GM18507 (cell line): ENCODE data around the gene SLC4A7.

ENCODE experiments used
- DNase-seq: peaks from one replicate; pipeline ENCODE4 v3.0.0; 2011; ENCODE audit warnings: low read depth; ENCODE audit not compliant: insufficient read length; ENCODE audit errors: extremely low spot score
- FAIRE-seq: peaks from 2 replicates; lab custom pipeline; 2011; peaks lifted over from hg19 to GRCh38; lab: Jason Lieb, UNC

SLC4A7 gene

GRCh38 chr3:27494784-27495183 lies 10.6 kb upstream of the SLC4A7 start:
- no peak for DNase-seq
- FAIRE-seq = no peak

GRCh38 chr3:27488821-27489220 lies 4.6 kb upstream of the SLC4A7 start:
- DNase-seq (no peak), FAIRE-seq (no peak)

GRCh38 chr3:27487383-27487782 lies 3.2 kb upstream of the SLC4A7 start:
- DNase-seq (no peak), FAIRE-seq (no peak)

GRCh38 chr3:27486336-27486735 lies 2.2 kb upstream of the SLC4A7 start:
- no peak for FAIRE-seq

GRCh38 chr3:27485866-27486265 lies 1.7 kb upstream of the SLC4A7 start:
- no peak for DNase-seq
- no peak for FAIRE-seq

More at GRCh38 chr3:27486336-27486735, 2.2 kb upstream of the SLC4A7 start:
- DNase-seq = no peak

GRCh38 chr3:27483117-27484014 lies 818 bp downstream of the SLC4A7 start:
- peak; percentile 82 for FAIRE-seq
- no peak for DNase-seq

GRCh38 chr3:27479806-27480543 lies 4.2 kb downstream of the SLC4A7 start:
- DNase-seq = no peak
- FAIRE-seq = no peak

GRCh38 chr3:27471923-27472550 lies 12.1 kb downstream of the SLC4A7 start:
- FAIRE-seq (no peak), DNase-seq (no peak)

GRCh38 chr3:27468283-27468886 lies 15.8 kb downstream of the SLC4A7 start:
- DNase-seq = no peak
- no peak for FAIRE-seq

- FAIRE-seq (peak; percentile 60), DNase-seq (no peak)
These were observed 16.6 kb downstream of the SLC4A7 start for GRCh38 chr3:27467545-27467944.

GRCh38 chr3:27464646-27465045 lies 19.5 kb downstream of the SLC4A7 start:
- FAIRE-seq = no peak
- DNase-seq = no peak

GRCh38 chr3:27462228-27462627 lies 22.0 kb downstream of the SLC4A7 start:
- no peak for FAIRE-seq
- DNase-seq = no peak

GRCh38 chr3:27458929-27459328 lies 25.3 kb downstream of the SLC4A7 start:
- DNase-seq = no peak
- no peak for FAIRE-seq

- FAIRE-seq (no peak), DNase-seq (no peak)
These were observed 27.6 kb downstream of the SLC4A7 start for GRCh38 chr3:27456554-27456953.

GRCh38 chr3:27454914-27455313 lies 29.3 kb downstream of the SLC4A7 start:
- FAIRE-seq = peak; percentile 29

GRCh38 chr3:27454461-27454860 lies 29.7 kb downstream of the SLC4A7 start:
- no peak for DNase-seq
- no peak for FAIRE-seq

More at GRCh38 chr3:27454914-27455313, 29.3 kb downstream of the SLC4A7 start:
- no peak for DNase-seq

- peak; percentile 55 for FAIRE-seq
- no peak for DNase-seq
These were observed 31.7 kb downstream of the SLC4A7 start for GRCh38 chr3:27452368-27453090.

GRCh38 chr3:27451842-27452241 lies 32.3 kb downstream of the SLC4A7 start:
- FAIRE-seq (no peak), DNase-seq (no peak)

- FAIRE-seq = no peak
- no peak for DNase-seq
These were observed 32.9 kb downstream of the SLC4A7 start for GRCh38 chr3:27451251-27451650.
